HUES64 (cell line): ENCODE data around the gene EIF3I.

ENCODE experiments used
- H3K27ac ChIP-seq: 2 replicates; pipeline ENCODE4 v1.7.0; 2013; ENCODE audit warnings: low read depth, low read length, inconsistent platforms
- H3K27me3 ChIP-seq: 2 replicates; pipeline ENCODE4 v1.6.1; 2013; ENCODE audit warnings: mild to moderate bottlenecking, low read length; ENCODE audit not compliant: insufficient read depth
- H3K36me3 ChIP-seq: 2 replicates; pipeline ENCODE4 v1.6.1; 2013; ENCODE audit warnings: mild to moderate bottlenecking, low read length; ENCODE audit not compliant: insufficient read depth
- H3K4me1 ChIP-seq: 2 replicates; pipeline ENCODE4 v1.6.1; 2013; ENCODE audit warnings: mild to moderate bottlenecking, low read length, moderate library complexity; ENCODE audit not compliant: insufficient read depth
- H3K4me3 ChIP-seq: 2 replicates; pipeline ENCODE4 v1.5.1; 2013; ENCODE audit warnings: mild to moderate bottlenecking, low read length, moderate library complexity
- H3K9ac ChIP-seq: 2 replicates; pipeline ENCODE4 v1.6.1; 2013; ENCODE audit warnings: mild to moderate bottlenecking, low read depth, low read length
- H3K9me3 ChIP-seq: 2 replicates; pipeline ENCODE4 v1.6.1; 2013; ENCODE audit warnings: low read depth, low read length; ENCODE audit not compliant: insufficient read depth
- WGBS: fragments of 150-250, 120-280 bp; methylation state at CpG from one replicate; pipeline ENCODE4 v1.1.7; 2013; ENCODE audit warnings: missing lambda C conversion rate; 5-methylcytosine and 5-hydroxymethylcytosine counted together

EIF3I gene

GRCh38 chr1:32186077-32186476 lies 36.1 kb upstream of the EIF3I start:
- Histone ChIP-seq H3K9ac (no peak overlapping the region), H3K4me1 (peaks cover 2% of the 10 kb centered on the region; the same call in 1 of the 2 replicates), H3K36me3 (peaks cover 90% of the 10 kb centered on the region)

GRCh38 chr1:32186491-32186890 lies 35.7 kb upstream of the EIF3I start:
- peaks cover 90% of the 10 kb centered on the region for H3K36me3 ChIP-seq
- 0 out of 2 replicates have a peak overlapping the region, but pooled peaks have one; percentile 7 for H3K27ac ChIP-seq
- H3K4me1 ChIP-seq, result no peaks in the 10 kb centered on the region
- H3K9ac ChIP-seq, result no peak overlapping the region
- WGBS, result 92% methylated on average over 2 of the region's 2 CpGs
- no peak overlapping the region for H3K4me3 ChIP-seq
- H3K27me3 ChIP-seq, result no peaks in the 10 kb centered on the region
- no peaks in the 10 kb centered on the region for H3K9me3 ChIP-seq

More at GRCh38 chr1:32186077-32186476, 36.1 kb upstream of the EIF3I start:
- Histone ChIP-seq H3K9me3 (no peaks in the 10 kb centered on the region), H3K4me3 (no peak overlapping the region), H3K27ac (0 out of 2 replicates have a peak overlapping the region, but pooled peaks have one; percentile 7), H3K27me3 (no peaks in the 10 kb centered on the region)
- WGBS, result 91% methylated on average over 2 of the region's 2 CpGs

- H3K27me3 ChIP-seq, result no peaks in the 10 kb centered on the region
- no peak overlapping the region for H3K4me3 ChIP-seq
- WGBS, result 96% methylated on average over 9 of the region's 9 CpGs
- H3K4me1 ChIP-seq, result no peaks in the 10 kb centered on the region
- no peak overlapping the region for H3K9ac ChIP-seq
- H3K27ac ChIP-seq, result no peak overlapping the region
- H3K9me3 ChIP-seq, result no peaks in the 10 kb centered on the region
- peaks cover 90% of the 10 kb centered on the region for H3K36me3 ChIP-seq
These were observed 34.4 kb upstream of the EIF3I start for GRCh38 chr1:32187850-32188249.

GRCh38 chr1:32192220-32192948 lies 29.8 kb upstream of the EIF3I start:
- peaks cover 100% of the 10 kb centered on the region for H3K36me3 ChIP-seq
- no peaks in the 10 kb centered on the region for H3K27me3 ChIP-seq
- H3K27ac ChIP-seq, result no peak overlapping the region
- H3K4me1 ChIP-seq, result no peaks in the 10 kb centered on the region
- no peaks in the 10 kb centered on the region for H3K9me3 ChIP-seq
- no peak overlapping the region for H3K9ac ChIP-seq
- 95% methylated on average over 8 of the region's 8 CpGs for WGBS
- H3K4me3 ChIP-seq, result no peak overlapping the region

GRCh38 chr1:32194984-32195383 lies 27.2 kb upstream of the EIF3I start:
- peaks cover 86% of the 10 kb centered on the region for H3K36me3 ChIP-seq
- 92% methylated on average over 6 of the region's 6 CpGs for WGBS

GRCh38 chr1:32195531-32195930 lies 26.7 kb upstream of the EIF3I start:
- H3K27me3 ChIP-seq, result no peaks in the 10 kb centered on the region
- H3K4me1 ChIP-seq, result peaks cover 18% of the 10 kb centered on the region
- H3K27ac ChIP-seq, result no peak overlapping the region
- no peaks in the 10 kb centered on the region for H3K9me3 ChIP-seq
- H3K9ac ChIP-seq, result no peak overlapping the region
- WGBS, result 96% methylated on average over 3 of the region's 3 CpGs
- H3K36me3 ChIP-seq, result peaks cover 81% of the 10 kb centered on the region
- no peak overlapping the region for H3K4me3 ChIP-seq

More at GRCh38 chr1:32194984-32195383, 27.2 kb upstream of the EIF3I start:
- Histone ChIP-seq H3K4me3 (no peak overlapping the region), H3K27ac (no peak overlapping the region), H3K9me3 (no peaks in the 10 kb centered on the region), H3K27me3 (no peaks in the 10 kb centered on the region), H3K4me1 (peaks cover 17% of the 10 kb centered on the region), H3K9ac (no peak overlapping the region)

GRCh38 chr1:32195972-32196823 lies 26.0 kb upstream of the EIF3I start:
- Histone ChIP-seq H3K27me3 (no peaks in the 10 kb centered on the region), H3K4me3 (no peak overlapping the region), H3K9me3 (no peaks in the 10 kb centered on the region), H3K36me3 (peaks cover 74% of the 10 kb centered on the region), H3K4me1 (peaks cover 18% of the 10 kb centered on the region), H3K9ac (no peak overlapping the region), H3K27ac (no peak overlapping the region)

GRCh38 chr1:32197074-32197473 lies 25.1 kb upstream of the EIF3I start:
- H3K9me3 ChIP-seq, result no peaks in the 10 kb centered on the region

GRCh38 chr1:32197837-32198236 lies 24.4 kb upstream of the EIF3I start:
- Histone ChIP-seq H3K9me3 (no peaks in the 10 kb centered on the region), H3K4me1 (peaks cover 22% of the 10 kb centered on the region), H3K36me3 (peaks cover 58% of the 10 kb centered on the region), H3K4me3 (no peak overlapping the region), H3K27me3 (no peaks in the 10 kb centered on the region), H3K9ac (no peak overlapping the region), H3K27ac (no peak overlapping the region)
- 86% methylated on average over 5 of the region's 6 CpGs for WGBS

More at GRCh38 chr1:32197074-32197473, 25.1 kb upstream of the EIF3I start:
- Histone ChIP-seq H3K4me1 (peaks cover 22% of the 10 kb centered on the region), H3K9ac (no peak overlapping the region), H3K4me3 (no peak overlapping the region), H3K27me3 (no peaks in the 10 kb centered on the region), H3K27ac (no peak overlapping the region), H3K36me3 (peaks cover 65% of the 10 kb centered on the region)
- WGBS, result 93% methylated on average over 1 of the region's 1 CpG

- Histone ChIP-seq H3K9ac (no peak overlapping the region), H3K36me3 (peaks cover 52% of the 10 kb centered on the region), H3K27me3 (no peaks in the 10 kb centered on the region), H3K4me3 (no peak overlapping the region), H3K9me3 (no peaks in the 10 kb centered on the region), H3K27ac (no peak overlapping the region), H3K4me1 (peaks cover 22% of the 10 kb centered on the region)
- 86% methylated on average over 3 of the region's 3 CpGs for WGBS
These were observed 23.8 kb upstream of the EIF3I start for GRCh38 chr1:32198237-32199042.
